PFSK-1 (cell line): ENCODE data around the gene CCDC183.

Experiments
- FOXP2 ChIP-seq: optimal IDR thresholded peaks from 2 replicates; pipeline ENCODE3; 2011; ENCODE audit warnings: borderline replicate concordance, control low read depth, inconsistent platforms; ENCODE audit not compliant: insufficient read depth; ENCODE audit errors: extremely low read length, extremely low read depth
- POLR2AphosphoS5 ChIP-seq: IDR thresholded peaks from 2 replicates; pipeline ENCODE4 v1.6.1; 2012; ENCODE audit warnings: low read depth, mild to moderate bottlenecking, control low read depth, low read length, moderate library complexity
- REST ChIP-seq, 2 experiments: IDR thresholded peaks; 2 replicates each; pipeline versions ENCODE4 v1.6.1 to v1.8.0; 2011 to 2012; ENCODE audit warnings: low read depth in 2 of 2, low read length in 2 of 2, control low read depth in 1 of 2, inconsistent platforms in 1 of 2, mild to moderate bottlenecking in 1 of 2, moderate library complexity in 1 of 2; ENCODE audit not compliant: insufficient read depth in 1 of 2
- SIN3A ChIP-seq: IDR thresholded peaks from 2 replicates; pipeline ENCODE4 v1.6.1; 2012; ENCODE audit warnings: mild to moderate bottlenecking, low read length, moderate library complexity, borderline replicate concordance; ENCODE audit not compliant: insufficient read depth
- TAF1 ChIP-seq: IDR thresholded peaks from 2 replicates; pipeline ENCODE4 v1.6.1; 2012; ENCODE audit warnings: low read length, control low read depth, borderline replicate concordance; ENCODE audit not compliant: insufficient read depth

CCDC183 gene

GRCh38 chr9:136775191-136775590, 20.9 kb upstream of the CCDC183 start:
- no peak for TF ChIP-seq FOXP2
- no peak for TF ChIP-seq SIN3A
- TF ChIP-seq TAF1, result no peak
- TF ChIP-seq REST (IDR thresholded peaks at IDR 0.05; ENCODE audit: insufficient read depth in 1 of 2, low read depth in 2 of 2, low read length in 2 of 2), result no peak
- no peak for TF ChIP-seq POLR2AphosphoS5

- no peak for TF ChIP-seq TAF1
- no peak for TF ChIP-seq SIN3A
- TF ChIP-seq REST (IDR thresholded peaks at IDR 0.05; ENCODE audit: insufficient read depth in 1 of 2, low read depth in 2 of 2, low read length in 2 of 2), result no peak
- TF ChIP-seq POLR2AphosphoS5, result no peak
- TF ChIP-seq FOXP2, result no peak
Measured at GRCh38 chr9:136776947-136777346, 19.2 kb upstream of the CCDC183 start.

- TF ChIP-seq REST (IDR thresholded peaks at IDR 0.05; ENCODE audit: insufficient read depth in 1 of 2, low read depth in 2 of 2, low read length in 2 of 2), result no peak
- TF ChIP-seq SIN3A, result no peak
- TF ChIP-seq FOXP2, result no peak
- TF ChIP-seq TAF1, result no peak
- no peak for TF ChIP-seq POLR2AphosphoS5
Measured at GRCh38 chr9:136777359-136777758, 18.8 kb upstream of the CCDC183 start.

- TF ChIP-seq POLR2AphosphoS5 (no peak), REST (IDR thresholded peaks at IDR 0.05; ENCODE audit: insufficient read depth in 1 of 2, low read depth in 2 of 2, low read length in 2 of 2) (no peak), FOXP2 (no peak)
Measured at GRCh38 chr9:136779808-136780207, 16.3 kb upstream of the CCDC183 start.

GRCh38 chr9:136782452-136782851, 13.7 kb upstream of the CCDC183 start:
- no peak for TF ChIP-seq REST (IDR thresholded peaks at IDR 0.05; ENCODE audit: insufficient read depth in 1 of 2, low read depth in 2 of 2, low read length in 2 of 2)
- TF ChIP-seq SIN3A, result no peak
- TF ChIP-seq TAF1, result no peak
- TF ChIP-seq POLR2AphosphoS5, result no peak
- no peak for TF ChIP-seq FOXP2
